Germinal center (tissue), 1 donor: ENCODE results near the gene AMPH.

Experiments used
- DNase-seq: peaks from one replicate; pipeline ENCODE4 v3.0.0; 2012; ENCODE audit warnings: mixed read lengths, low spot score

The AMPH gene

DNA sequence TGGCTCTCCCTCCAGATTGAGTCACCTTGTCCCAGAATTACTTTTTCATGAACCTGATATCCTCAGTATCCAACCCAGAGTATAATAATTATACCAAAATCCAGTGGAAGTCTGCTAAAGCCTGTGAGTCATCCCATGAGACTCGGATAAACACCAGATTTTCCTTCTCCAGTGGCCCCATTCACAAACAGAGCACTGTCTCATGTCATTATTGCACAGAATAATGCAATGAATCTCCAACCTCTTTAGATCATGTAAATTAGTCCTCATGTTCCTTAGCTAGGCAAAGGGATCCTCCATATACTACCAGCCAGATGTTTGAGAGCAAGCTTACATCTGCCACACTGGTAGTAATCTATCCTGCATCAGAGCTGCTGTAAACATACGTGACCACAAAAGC is 89.0 kb downstream of the AMPH start:
- no peak for DNase-seq

DNA sequence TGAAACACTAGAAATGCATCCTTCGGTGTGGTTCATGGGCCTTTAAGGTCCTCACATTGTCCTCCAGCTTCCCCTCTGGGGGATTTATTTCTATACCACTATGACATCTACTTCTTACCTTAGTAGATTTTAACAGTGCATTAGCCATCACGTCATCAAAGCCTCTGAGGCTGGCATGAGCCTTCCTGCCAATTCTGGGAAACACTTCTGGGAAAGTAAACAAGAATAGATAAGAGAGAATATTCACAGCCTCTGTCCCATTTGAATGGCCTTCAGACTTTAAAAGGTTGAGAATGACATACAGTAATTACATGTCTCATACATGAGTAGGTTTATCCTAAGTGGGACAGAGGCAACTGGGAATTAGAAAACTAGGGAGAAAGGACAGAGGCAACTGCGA is 89.7 kb downstream of the AMPH start:
- DNase-seq = no peak

DNA sequence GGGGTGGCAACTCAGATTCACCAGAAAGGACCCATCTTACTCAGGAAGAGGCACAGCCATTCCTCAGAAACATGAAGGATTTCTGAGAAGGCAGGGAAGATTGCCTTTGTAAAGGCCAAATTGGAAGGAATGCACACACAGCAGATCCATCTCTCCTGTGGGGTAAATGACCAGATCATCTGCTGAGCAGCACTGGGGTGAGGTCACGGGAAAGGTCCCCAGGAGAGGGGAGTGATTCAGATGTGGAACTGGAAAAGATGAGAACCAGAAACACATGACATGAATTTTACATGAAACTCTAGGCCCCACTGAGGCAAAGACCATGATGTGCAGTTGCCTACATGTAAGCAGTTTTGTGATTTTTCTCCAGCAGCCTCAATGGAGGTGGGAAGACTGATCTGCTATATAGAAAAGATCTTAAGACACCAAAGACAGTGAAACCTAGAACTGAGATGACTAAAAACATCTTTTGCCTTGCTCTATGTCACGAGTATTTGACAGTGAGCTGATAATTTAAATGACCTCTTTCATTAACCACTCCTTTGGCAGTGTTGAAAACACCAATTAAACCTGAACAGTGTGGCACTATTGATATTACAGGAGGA is 91.6 kb downstream of the AMPH start:
- no peak for DNase-seq

DNA sequence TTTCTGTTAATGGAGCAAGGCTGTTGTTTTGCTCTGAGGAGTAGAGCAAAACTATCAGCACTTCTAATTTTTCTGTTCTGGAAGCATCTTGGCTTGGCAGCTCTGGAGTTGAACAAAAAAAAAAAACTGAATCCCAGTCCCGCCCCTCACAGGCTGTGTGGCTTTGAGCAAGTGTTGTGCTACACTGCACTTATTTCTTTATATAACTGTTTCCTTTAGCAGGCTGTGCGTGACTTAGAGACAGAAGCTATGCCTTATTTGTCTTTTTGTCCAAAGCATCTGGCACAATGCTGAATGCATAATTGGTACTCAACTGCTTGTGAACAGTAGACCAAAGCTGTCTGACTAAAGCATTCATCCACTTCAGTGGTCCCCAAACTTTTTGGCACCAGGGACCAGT is 96.1 kb downstream of the AMPH start:
- DNase-seq = no peak

DNA sequence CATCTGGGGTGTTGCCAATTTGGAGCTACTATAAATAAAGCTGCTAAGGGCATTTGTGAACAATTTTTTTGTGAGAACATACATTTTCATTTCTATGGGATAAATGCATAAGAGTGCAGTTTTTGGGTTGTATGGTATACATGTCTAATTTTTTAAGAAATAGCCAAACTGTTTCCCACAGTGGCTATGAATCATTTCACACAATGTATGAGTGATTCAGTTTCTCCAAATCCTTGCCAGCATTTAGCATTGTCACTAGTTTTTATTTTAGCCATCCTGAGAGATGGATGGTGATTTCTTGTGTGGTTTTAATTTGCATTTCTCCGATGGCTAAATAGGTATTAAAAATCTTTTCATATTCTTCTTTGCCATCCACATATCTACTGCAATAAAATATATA is 105.3 kb downstream of the AMPH start:
- no peak for DNase-seq

DNA sequence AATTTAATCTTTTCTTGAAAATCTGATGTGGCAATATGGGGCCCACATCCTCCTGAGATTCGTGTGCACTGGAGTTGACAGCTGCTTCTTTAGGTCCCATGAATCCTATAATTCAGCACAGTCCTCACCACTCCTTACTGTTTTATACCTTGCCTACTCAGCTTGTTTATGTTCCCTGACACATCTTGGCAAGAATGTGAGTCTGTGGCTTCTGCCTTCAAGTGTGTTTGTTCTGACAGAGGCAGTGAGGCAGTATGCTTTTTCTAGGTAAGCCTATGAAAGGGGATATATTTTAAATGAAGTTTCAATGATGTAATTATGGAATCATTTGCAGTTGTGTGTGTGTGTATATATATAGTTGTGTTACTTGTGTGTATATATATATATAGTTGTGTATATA is 106.4 kb downstream of the AMPH start:
- DNase-seq = no peak

DNA sequence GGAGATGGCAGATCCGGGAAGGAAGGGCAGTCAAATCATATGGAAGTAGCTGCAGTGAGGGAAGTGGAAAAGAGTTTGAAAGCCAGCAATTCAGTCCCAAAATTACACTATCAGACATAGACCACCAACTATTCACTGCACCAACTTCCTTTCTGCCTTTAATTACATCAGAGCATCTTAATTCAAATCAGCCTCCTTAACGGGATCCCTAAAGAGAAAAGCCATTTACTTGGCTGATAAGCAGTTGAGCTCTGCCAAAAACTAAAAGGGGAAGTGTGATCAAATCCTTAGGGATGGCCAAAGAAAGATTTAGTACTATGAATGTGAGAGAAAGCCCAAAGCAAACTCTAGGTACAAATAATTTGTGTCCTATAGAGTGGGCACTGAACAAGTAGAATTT is 110.4 kb downstream of the AMPH start:
- no peak for DNase-seq

DNA sequence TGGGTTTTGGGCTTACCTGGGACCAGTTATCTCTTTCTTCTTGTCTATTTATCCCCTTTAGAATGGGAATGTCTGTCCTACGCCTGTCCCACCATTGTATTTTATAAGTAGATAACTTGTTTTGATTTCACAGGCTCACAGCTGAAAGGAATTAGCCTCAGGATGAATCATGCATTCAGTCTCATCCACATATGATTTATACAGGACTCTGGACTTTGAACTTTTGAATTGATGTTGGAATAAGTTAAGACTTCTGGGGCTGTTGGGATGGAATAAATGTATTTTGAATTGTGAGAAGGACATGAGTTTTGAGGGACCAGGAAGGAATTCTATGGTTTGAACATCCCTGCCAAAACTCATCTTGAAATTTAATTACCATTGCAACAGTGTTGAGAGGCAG is 112.6 kb downstream of the AMPH start:
- no peak for DNase-seq

DNA sequence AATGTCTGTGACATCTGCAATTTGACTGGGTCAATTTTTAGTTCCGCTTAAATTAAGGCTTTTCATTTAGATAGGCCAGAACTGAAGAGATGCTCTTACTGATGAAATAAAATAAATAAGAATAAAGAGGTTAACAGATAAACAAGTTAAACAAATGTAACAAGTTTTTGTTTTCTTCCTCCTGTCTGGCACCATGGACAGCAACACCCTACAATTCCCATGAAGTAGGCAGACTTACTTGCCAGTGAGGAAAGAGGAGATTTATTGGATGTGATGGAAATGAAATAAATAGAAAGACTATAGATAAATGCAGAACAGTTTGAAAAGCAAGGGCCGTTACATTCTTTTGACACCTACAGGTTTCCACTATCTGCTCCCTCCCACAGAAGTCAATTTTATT is 118.5 kb downstream of the AMPH start:
- no peak for DNase-seq

DNA sequence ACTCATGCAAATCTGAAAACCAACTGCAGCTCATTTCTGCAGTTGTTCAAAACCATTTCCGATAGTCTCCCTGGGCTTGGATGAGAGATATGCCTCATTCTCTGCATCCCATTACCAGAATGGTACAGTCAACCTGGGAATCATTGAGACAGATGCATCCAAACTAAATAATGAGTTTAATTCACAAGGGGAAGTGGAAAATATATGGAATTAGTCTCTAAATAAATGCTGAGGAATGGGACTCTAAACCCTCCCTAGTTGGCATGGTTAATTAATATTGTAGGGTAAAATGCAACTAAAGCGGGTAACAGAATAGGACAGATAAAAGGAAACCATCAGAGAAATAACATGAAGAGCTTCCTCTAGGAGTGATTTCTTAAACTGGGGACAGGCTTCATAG is 118.9 kb downstream of the AMPH start:
- DNase-seq = no peak

DNA sequence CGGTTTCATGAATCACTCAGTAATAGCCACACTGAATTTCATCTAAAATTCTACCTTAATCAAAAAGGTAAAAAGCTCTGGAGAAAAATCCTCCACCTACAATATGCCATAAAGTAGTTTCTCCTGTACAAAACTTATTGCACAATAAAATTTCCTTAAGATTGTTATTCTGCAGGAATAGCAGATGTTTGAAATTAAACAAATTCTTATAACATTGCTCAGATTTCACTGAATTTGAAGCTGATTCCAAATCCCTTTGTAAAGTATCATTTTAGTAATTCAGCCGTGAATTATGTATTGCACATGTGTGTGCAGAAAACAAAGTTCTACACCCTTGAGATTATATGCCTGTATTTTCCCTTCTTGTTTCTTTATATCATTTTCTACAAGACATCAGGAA is 123.8 kb downstream of the AMPH start:
- no peak for DNase-seq

DNA sequence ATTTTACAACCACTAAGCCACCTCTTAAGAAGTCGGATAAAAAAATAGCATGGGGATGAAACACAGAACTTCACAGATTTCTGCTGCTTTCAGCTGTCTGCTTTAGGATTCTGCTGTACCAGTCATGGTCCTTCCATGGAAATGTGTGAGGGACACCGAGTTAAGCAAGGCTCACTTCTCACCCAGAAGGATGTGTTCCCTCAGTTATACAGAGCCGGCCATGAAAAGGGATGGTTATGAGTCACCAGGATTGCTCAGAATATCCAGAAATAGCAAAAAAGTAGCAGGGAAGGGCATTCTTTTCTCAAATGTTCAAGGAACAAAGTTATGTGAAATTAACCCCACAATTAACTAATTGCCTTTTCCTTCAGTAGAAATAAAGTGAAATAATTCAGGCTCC is 124.4 kb downstream of the AMPH start:
- DNase-seq = no peak

DNA sequence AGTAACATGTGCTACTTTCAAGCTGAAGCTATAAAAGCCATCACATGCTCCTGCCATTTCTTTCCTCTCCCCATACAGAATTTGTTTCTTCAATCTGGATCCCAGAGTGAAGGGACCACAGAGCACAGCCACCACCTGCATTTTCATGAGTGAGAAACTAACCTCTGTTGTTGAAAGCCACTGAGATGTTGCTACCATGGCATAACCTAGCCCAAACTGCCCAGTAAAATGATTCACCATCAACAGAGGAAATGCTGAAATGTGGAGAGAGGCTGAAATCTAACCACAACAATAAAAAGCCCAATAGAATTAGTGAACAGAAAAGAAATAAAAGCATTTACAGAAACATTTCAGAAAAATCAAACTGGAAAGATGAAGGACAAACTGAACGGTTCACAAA is 125.2 kb downstream of the AMPH start:
- DNase-seq = no peak

DNA sequence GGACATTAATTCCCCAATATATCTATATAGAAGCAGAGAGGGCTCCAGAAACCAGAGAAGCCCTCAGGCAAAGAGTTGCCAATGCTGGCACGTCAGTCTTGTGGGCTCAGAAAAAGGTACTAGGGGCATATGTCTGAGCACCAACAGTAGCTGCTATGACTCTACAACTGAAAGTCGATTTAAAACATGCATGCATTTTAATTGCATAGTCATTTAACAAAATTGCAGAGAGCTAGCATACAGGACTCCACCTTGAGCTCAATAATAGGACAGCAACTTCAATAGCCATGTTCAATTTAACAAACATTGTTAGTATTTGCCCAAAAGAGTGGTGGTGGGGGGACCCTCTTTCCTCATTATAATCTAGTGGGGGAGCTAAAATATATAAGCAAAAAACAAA is 126.5 kb downstream of the AMPH start:
- DNase-seq = no peak

DNA sequence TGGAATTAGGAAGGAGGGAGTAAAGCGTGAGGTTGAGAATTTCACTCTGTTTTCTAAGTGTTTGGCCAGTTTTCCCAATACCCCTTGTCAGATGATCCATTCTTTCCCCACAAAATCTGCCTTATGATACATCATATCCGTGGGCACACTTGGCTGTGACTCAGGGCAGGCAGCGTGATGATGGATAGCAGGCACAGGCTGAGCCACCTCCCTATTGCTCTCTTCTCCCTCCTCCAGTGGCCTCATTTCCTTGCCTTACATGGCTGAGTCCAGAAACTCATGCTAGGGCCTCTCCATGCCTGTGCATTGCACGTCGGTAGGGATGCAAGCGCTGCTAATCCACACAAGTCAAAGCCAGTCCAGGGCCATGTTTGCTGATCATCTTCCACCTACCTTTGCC is 128.3 kb downstream of the AMPH start:
- no peak for DNase-seq

DNA sequence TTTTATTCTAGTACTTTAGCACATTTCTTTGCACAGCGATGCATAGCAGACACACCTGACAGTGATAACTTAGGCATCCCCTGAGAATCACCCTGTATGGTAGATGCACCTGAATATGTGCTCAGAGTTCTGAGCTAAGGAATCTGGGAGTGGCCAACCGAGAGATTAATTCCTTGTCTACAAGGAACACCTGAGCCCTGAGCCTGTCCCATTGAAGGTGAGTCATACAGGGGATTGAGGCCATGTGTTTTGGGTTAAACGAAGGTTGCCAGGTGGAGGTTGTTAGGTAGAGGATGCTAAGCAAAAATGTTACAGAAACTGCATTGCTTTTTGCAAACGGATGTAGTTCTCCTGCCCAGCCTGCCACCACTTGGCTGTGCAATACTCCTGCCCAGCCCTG is 128.9 kb downstream of the AMPH start:
- no peak for DNase-seq

DNA sequence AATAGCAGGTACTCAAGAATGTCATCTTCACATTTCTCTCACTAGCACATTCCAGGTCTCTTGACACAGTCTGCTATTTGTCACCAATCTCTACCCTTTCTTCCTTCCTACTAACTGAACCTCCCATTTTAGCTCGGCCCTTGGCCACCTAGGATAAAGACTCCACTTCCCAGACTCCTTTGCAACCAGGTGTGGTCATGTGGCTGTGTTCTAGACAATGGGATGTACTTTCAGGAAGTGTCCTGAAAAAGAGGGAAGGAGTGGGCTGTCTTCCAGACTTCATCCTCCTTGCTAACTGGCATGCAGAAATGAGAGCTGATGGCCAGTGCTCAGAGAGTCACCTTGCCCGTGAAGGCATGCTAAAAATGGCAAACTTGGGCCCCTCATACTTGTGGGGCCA is 139.2 kb downstream of the AMPH start:
- no peak for DNase-seq

DNA sequence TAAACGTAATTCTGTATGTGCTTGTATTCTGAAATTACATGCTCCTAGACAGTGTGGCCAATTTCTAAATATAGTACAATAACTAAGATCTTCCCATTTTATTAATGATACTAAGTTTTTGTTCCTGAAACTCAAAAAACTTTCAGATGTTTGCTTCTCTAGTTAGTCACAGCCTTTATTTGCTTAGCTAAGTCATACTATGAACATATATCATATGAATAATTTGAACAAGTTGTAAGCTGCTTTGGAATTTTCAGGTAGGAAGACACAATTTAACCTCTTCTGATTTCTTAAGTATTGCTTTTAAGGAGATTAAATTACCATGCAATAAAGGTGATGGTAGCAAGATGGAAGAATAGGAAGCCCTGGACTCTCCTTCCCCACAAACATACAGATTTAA is 148.7 kb downstream of the AMPH start:
- DNase-seq = no peak

DNA sequence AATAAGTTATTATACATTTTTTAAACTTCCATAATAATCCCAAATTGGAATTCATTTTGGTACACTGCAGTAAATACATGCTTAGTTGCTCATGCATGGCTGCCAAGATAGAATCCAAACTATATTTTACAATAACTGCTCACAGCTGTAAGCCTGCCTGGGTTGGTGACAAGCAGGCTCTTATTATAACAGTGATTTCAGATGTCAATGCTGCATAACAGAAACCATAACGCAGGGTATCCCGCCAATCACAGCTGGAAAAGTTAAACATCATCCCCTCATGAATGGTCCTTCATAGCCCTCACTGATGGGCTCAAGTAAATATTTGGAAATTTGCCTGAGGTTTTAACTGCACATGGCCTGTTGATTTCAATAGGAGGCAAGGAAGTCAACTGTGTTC is 149.8 kb downstream of the AMPH start:
- no peak for DNase-seq

DNA sequence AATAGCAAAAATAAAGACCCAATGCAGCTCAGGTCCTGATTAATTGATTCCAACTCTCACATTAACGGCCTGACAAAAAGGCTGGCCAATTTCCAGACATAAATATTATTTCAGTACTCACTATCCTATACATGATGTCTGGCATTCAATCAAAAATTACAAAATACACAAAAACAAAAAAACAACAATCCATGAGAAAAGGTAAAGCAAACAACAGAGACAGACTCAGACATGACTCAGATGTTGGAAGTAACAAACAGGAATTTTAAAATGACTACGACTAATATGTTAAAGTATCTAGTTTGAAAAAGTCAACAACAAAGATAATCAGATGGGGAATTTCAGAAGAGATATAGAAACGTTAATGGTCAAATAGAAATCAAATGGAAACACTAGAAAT is 152.8 kb downstream of the AMPH start:
- DNase-seq = no peak

DNA sequence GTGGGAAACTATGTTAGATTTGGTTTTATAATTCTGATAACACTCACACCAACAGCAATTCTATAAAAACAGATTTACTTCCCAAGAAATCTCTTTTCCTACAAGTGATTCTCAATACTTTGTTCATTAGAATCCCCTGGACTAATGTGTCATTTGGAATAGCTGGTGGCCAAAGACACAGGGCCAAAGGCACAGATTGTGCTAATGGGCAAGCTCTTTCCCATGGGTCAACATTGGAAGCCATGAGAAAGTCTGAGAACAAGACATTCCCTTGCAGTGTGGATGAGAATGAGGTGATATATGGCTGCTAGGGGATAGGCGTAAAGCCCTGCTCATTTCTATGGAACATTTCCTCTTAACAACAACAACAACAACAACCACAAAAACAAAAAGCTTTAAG is 153.8 kb downstream of the AMPH start:
- no peak for DNase-seq

DNA sequence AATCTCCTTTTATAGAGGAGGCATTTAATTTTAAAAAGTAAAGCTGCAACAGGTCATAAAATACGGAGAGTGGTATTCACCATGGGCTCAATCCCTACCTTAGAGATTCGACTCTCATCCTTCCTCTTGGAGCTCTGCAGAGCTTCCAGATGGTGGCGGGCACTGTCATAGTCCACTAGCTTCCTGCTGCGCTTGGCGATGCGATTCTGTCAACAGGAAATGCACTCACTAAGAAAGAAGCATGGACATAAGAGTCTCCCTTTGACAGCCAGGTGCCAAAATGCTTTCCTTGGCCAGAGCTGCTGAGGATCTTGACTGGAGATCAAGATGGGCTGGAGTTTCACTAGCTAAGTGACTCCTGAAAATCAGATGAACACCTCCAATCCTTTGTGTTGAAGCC is 154.4 kb downstream of the AMPH start:
- DNase-seq = no peak

DNA sequence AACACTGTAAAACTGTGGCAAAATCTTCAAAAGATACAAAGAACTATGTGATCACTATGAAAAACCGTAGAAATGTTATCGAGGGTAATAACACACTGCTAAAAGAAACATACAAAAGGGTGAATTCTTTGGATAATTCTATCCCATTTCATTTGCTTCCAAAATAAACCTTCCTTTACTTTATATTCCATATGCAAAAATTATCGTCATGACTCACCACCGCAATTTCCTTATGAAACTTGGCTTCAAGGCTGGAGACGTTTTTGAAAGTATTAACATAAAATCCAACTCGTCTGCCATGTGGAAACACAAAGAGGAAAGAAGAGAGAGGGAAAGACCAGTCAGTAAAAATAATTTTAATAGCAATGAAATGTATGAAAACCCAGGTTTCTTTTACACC is 165.2 kb downstream of the AMPH start:
- DNase-seq = no peak

DNA sequence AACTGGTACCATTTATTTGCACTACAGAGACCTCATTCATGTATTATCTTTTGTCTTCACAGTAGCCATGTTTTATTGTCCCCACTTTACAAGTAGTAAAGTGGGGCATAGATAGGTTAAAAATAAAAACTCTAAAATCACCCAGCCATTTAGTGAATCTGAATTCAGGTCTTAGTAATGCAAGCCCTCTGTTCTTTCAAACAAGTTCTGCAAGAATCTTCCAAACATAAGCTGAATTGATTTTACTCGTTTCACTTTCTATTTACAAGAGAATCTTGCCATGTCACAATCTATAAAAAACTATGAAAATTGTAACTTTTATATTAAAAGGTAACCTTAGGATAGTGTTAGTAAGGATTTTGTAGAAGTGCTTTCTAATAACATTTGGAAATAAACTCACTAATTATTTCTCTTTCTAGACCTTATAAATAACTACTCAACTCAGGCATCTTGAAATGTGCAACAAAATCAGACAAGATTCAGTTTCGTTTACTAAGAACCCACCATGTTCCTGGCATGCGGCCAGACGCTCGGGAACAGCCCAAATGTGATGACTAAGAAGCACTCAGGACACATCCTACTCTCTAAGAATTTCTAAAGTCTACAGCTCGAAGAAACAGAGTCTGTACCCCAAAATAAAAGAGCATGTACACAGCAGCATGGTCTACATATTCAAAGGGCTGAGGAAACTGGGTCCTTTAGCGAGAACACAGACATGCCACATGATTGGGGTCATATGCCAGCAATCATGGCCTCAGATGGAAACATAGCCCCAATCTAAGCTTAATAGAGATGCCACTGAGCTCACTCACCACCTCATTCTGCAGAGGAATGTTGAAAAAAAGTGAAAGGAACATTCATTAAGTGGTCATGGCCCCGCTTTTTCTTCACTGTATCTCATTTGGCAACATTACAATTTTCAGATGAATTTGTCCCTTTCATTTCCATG is 167.6 kb downstream of the AMPH start:
- DNase-seq = no peak
